ENCODE results near the gene CLK2. TPM values are rescaled to one million over a fixed set of nuclear protein-coding genes. Genes with fewer than 3 reads are reported as not detected.
A peak's percentile ranks its signal among the peaks of the same experiment; 100 is the strongest.

Gene CLK2
- total RNA-seq, 4 donors from 2014 or later, result 17.6 to 32.0 (median 25.3) TPM

GRCh38 chr1:155320252-155320651 is 46.9 kb upstream of the CLK2 start:
- WGBS, result 47% methylated on average over 11 of the region's 11 CpGs
- DNase-seq (ENCODE audit: extremely low spot score), result no peak
- intact Hi-C loops (cut with DNase I), result loop anchor here (2.0 kb wide), 1 partner anchor 41 kb away; no protein-coding TSS in a partner anchor
- no peaks in the 10 kb centered on the region for H3K27me3 ChIP-seq
- peaks cover 23 to 44% (median 40%) of the 10 kb centered on the region in 4 donors for H3K4me1 ChIP-seq
- peak overlapping the region; percentile 99 for H3K27ac ChIP-seq (replicated peaks in 1 of 4)
- H3K4me3 ChIP-seq, result peak overlapping the region; percentile 68 to 94 (median 84)
- no peaks in the 10 kb centered on the region for H3K9me3 ChIP-seq
- TF ChIP-seq POLR2AphosphoS5 (IDR thresholded peaks at IDR 0.05) (no peak), CTCF (IDR thresholded peaks at IDR 0.05) (no peak), EP300 (IDR thresholded peaks at IDR 0.05) (no peak), POLR2A (IDR thresholded peaks at IDR 0.05; ENCODE audit: low read depth) (no peak)
- H3K36me3 ChIP-seq, result peaks cover 0 to 34% (median 18%) of the 10 kb centered on the region in 4 donors

GRCh38 chr1:155319536-155319935 is 46.2 kb upstream of the CLK2 start:
- Histone ChIP-seq H3K27ac (replicated peaks in 1 of 4) (peak overlapping the region in 2 of 4 donors; percentile 99), H3K36me3 (peaks cover 0 to 40% (median 25%) of the 10 kb centered on the region in 4 donors), H3K4me3 (no peak overlapping the region), H3K4me1 (peaks cover 19 to 37% (median 34%) of the 10 kb centered on the region in 4 donors), H3K9me3 (no peaks in the 10 kb centered on the region), H3K27me3 (no peaks in the 10 kb centered on the region)
- WGBS, result 100% methylated on average over 3 of the region's 5 CpGs
- intact Hi-C loops (cut with DNase I), result no loop called here
- TF ChIP-seq EP300 (IDR thresholded peaks at IDR 0.05), result no peak
- TF ChIP-seq POLR2AphosphoS5 (IDR thresholded peaks at IDR 0.05), result no peak
- no peak for TF ChIP-seq POLR2A (IDR thresholded peaks at IDR 0.05; ENCODE audit: low read depth)
- TF ChIP-seq CTCF (IDR thresholded peaks at IDR 0.05), result no peak
- no peak for DNase-seq (ENCODE audit: extremely low spot score)

GRCh38 chr1:155318082-155318481 is 44.8 kb upstream of the CLK2 start:
- intact Hi-C loops (cut with DNase I), result no loop called here
- peaks cover 19 to 37% (median 34%) of the 10 kb centered on the region in 4 donors for H3K4me1 ChIP-seq
- WGBS, result 89% methylated on average over 8 of the region's 9 CpGs
- H3K36me3 ChIP-seq, result peaks cover 0 to 52% (median 38%) of the 10 kb centered on the region in 4 donors
- TF ChIP-seq EP300 (IDR thresholded peaks at IDR 0.05) (no peak), CTCF (IDR thresholded peaks at IDR 0.05) (no peak), POLR2AphosphoS5 (IDR thresholded peaks at IDR 0.05) (no peak), POLR2A (IDR thresholded peaks at IDR 0.05; ENCODE audit: low read depth) (no peak)
- no peaks in the 10 kb centered on the region for H3K9me3 ChIP-seq
- H3K4me3 ChIP-seq, result no peak overlapping the region
- H3K27me3 ChIP-seq, result no peaks in the 10 kb centered on the region
- DNase-seq (ENCODE audit: extremely low spot score), result no peak
- H3K27ac ChIP-seq (replicated peaks in 1 of 4), result no peak overlapping the region

- peaks cover 11 to 25% (median 22%) of the 10 kb centered on the region in 4 donors for H3K4me1 ChIP-seq
- H3K9me3 ChIP-seq, result no peaks in the 10 kb centered on the region
- H3K27ac ChIP-seq (replicated peaks in 1 of 4), result no peak overlapping the region
- intact Hi-C loops (cut with DNase I), result no loop called here
- WGBS, result 96% methylated on average over 3 of the region's 3 CpGs
- peaks cover 0 to 64% (median 49%) of the 10 kb centered on the region in 4 donors for H3K36me3 ChIP-seq
- H3K4me3 ChIP-seq, result no peak overlapping the region
- H3K27me3 ChIP-seq, result no peaks in the 10 kb centered on the region
- no peak for DNase-seq (ENCODE audit: extremely low spot score)
- TF ChIP-seq CTCF (IDR thresholded peaks at IDR 0.05) (no peak), POLR2A (IDR thresholded peaks at IDR 0.05; ENCODE audit: low read depth) (no peak), EP300 (IDR thresholded peaks at IDR 0.05) (no peak), POLR2AphosphoS5 (IDR thresholded peaks at IDR 0.05) (no peak)
These were observed 43.6 kb upstream of the CLK2 start for GRCh38 chr1:155316922-155317321.

GRCh38 chr1:155313261-155313660 is 40.0 kb upstream of the CLK2 start:
- no peak for DNase-seq (ENCODE audit: extremely low spot score)
- 82% methylated on average over 8 of the region's 8 CpGs for WGBS
- TF ChIP-seq CTCF (IDR thresholded peaks at IDR 0.05), result no peak
- intact Hi-C loops (cut with DNase I), result no loop called here
- H3K4me3 ChIP-seq, result no peak overlapping the region
- H3K36me3 ChIP-seq, result peaks cover 4 to 69% (median 49%) of the 10 kb centered on the region in 4 donors
- H3K4me1 ChIP-seq, result peaks cover 16 to 23% (median 22%) of the 10 kb centered on the region in 4 donors
- H3K9me3 ChIP-seq, result no peaks in the 10 kb centered on the region
- H3K27me3 ChIP-seq, result no peaks in the 10 kb centered on the region
- no peak overlapping the region for H3K27ac ChIP-seq (replicated peaks in 1 of 4)

Data from esophagus muscularis mucosa (tissue), 4 donors.